D341Med (cell line): ENCODE data around the gene DNAH14.
A peak's percentile ranks its signal among the peaks of the same experiment; 100 is the strongest.
"Not testable (repeated sequence)": the region's sequence is repeated elsewhere in the genome, so short reads cannot be mapped to it uniquely, and the experiment has no call there.

Source experiments
- DNase-seq: peaks from one replicate; pipeline ENCODE4 v3.0.0; 2012; ENCODE audit warnings: low spot score

The DNAH14 gene

DNA sequence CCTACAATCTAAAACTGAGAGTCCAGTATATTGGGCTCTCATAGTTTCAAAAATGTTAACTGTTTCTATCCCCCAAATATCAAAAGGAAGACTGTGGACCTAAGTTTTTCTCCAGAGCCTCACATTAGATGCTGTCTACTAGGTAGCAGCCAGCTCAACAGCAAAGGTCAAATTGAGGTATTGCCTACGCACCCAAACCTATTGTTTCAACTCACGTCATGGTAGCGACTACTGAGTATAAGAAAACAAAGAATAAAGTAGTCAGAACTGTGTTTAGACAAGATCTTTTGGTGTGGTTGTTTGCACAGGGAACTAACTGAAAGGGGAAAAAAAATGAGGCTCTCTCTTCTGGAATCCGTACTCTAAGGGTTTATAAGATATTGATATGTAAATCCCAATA, 325.2 kb downstream of the DNAH14 start:
- DNase-seq, result no peak

DNA sequence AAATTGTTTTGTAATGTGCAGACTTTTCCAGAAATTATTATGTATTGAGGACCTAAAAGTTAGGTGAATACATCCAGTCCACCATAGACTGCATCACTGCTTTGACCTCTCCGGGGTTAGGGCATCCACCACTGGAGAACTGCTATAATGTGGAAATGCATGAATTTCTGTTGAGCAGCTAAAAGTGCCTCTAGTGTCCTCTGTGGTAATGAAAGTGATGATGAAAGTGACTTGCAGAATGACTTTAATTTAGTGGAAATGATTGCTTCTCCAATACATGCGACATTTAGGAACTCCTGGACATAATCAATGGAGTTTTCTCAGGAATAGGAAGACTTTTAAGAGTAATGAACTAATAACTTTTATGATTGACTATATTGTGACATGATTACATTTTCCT, 327.6 kb downstream of the DNAH14 start:
- no peak for DNase-seq

- no peak for DNase-seq
Measured at GRCh38 chr1:225258811-225259210, 329.3 kb downstream of the DNAH14 start.

GRCh38 chr1:225259542-225259941, 330.1 kb downstream of the DNAH14 start:
- no peak for DNase-seq

- no peak for DNase-seq
Measured at GRCh38 chr1:225260319-225260718, 330.8 kb downstream of the DNAH14 start.

DNA sequence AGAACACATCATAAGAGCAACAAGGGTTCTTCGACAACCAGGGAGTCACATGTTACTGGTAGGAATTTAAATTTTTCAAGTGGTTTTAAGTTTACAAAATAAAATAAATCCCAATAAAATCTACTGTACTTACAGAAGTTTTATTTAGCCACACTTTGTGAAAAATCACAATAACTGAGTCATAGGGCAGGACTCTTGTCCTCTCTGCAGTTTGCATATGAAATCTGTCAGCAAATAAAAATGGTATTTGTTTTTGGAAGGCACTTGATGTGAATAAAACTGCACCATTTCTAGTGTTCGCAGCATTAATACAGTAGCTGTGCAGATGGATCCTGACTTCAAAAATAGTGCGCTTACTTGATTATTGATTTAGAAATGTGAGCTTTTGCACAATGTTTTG, 348.0 kb downstream of the DNAH14 start:
- no peak for DNase-seq

DNA sequence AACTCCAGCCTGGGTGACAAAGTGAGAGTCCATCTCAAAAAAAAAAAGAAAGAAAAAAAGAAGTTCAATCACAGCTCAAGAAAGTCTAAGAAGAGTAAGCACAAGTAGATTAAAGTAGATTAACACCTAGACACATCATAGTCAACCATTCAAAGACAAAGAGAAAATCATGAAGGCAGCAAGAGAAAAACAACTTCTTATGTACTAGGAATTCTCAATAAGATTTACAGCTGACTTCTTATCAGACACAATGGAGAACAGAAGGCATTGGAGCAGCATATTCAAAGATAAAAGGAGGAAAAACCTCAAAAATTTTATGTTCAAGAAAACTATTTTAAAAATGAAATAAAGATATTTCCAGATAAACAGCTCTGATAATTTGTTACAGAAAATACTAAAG, 351.1 kb downstream of the DNAH14 start:
- no peak for DNase-seq

DNA sequence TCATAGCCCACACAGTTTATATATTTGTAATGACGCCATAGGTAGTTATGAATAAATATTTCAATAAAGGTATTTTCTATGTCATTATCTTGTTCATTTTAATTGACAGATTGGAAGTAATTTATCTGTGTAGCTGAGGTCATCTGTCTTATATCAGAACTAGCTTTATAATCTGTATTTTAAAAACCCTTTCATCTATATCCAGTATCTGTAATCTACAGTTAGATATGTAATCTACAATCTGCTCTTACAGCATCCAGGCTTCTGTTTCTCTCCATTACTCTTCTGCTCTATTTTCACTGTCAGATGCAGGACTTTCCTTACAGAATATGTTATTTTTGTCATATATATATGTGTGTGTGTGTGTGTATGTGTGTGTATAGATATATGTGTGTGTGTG, 360.8 kb downstream of the DNAH14 start:
- no peak for DNase-seq

DNA sequence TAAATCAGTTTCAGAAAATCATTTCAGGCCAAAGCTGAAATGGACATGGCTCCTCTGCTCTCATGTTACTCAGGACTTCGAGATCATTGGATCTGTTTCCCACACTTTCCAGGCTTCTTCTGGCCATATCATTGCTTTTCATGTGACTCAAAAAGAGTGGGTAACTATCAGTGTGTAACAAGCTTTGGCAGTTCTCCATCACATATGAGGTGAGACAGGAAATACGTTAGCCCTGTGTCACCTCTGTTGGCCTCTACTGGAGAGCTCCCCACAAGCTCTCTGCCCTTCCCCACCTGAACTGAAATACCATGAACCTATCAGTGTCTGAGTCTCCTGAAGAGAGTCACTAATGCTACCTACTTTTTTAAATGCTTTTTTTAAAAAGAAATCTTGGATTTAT, 370.1 kb downstream of the DNAH14 start:
- DNase-seq, result no peak

GRCh38 chr1:225300381-225300780, 370.9 kb downstream of the DNAH14 start:
- no peak for DNase-seq

DNA sequence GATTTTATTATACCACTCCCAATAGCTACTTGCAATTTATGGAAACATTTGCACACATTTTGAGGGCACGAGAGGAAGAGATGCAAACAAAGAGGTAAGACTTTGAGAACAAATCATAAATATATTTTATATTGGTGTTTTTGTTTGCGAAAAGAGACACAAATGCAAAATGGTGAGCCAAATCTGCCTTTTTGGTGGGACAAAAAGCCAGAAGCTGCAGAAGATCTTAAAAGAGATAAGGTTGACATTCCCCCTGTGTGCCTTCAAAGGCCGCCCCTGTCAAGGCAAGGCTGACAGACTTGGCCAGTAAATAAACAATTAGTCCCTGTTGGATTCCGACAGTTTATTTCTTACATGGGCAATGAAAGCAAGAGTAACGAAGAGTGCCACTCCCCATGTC, 375.5 kb downstream of the DNAH14 start:
- DNase-seq, result no peak

DNA sequence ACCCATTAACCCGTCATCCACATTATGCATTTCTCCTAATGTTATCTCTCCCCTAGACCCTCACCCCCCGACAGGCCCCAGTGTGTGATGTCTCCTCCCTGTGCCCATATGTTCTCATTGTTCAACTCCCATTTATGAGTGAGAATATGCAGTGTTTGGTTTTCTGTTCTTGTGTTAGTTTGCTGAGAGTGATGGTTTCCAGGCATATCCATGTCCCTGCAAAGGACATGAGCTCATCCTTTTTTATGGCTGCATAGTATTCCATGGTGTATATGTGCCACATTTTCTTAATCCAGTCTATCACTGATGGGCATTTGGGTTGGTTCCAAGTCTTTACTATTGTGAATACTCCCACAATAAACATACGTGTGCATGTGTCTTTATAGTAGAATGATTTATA, 381.1 kb downstream of the DNAH14 start:
- DNase-seq, result not testable (repeated sequence)

DNA sequence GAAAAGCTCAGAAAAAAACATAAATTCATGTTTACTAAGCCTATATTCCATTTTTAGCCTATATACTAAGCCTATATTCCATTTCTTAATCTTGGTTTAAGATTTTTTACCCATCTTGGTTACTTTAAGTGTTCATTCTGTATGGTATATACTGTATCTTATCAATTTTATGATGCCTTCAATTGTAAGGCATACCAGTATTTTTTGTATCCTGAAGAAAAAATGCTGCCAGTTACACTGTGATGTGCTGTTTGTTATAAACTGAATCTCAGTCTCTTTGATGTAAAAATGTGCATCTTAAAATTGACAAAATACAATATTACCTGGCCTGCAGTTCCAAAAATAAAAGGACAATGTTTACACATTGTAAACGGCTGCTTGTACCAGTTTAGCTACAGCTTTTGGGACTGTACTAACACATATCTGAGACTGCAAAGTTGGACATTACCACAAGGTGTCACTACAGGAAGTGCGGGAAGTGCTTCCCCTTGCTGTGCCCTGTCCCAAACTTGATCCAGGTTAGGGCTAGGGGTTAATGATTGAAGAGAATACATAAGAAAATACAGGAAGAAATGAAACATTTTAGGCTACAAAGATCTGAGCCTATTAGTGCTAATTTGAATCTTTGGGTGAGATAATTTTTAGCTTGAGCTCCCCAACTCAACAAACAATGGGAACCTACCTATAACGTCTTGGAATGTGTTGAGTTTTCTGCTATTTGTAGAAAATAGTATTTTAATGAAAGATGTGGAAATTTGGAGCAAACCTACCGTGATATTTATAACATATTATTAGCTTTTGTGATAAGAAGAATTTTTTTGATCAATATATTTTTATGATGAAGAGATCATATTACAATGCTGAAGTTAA, 389.5 kb downstream of the DNAH14 start:
- peak; percentile 78 for DNase-seq

- no peak for DNase-seq
Measured at GRCh38 chr1:225319871-225320270, 390.4 kb downstream of the DNAH14 start.

- no peak for DNase-seq
Measured at GRCh38 chr1:225321784-225322183, 392.3 kb downstream of the DNAH14 start.

DNA sequence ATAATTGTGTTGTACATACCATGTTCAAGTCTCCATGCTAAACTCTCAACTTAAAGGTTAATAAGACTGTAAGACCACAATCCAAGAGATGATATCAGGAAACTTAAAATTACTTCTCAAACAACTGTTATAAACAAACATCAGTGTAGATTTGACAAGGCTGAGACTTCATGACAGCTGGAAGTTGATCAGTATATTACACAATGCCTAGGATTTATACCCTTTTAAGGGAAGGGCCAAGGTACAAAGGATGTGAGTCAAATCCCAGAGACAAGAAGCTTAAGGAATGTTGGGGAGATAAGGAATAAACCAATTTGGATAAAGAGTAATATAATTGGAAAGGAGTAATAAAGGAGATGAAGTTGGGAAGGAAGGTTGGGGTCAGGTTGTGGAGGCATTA, 399.6 kb downstream of the DNAH14 start:
- DNase-seq, result no peak

- DNase-seq, result not testable (repeated sequence)
Measured at GRCh38 chr1:225329996-225330395, 400.5 kb downstream of the DNAH14 start.

DNA sequence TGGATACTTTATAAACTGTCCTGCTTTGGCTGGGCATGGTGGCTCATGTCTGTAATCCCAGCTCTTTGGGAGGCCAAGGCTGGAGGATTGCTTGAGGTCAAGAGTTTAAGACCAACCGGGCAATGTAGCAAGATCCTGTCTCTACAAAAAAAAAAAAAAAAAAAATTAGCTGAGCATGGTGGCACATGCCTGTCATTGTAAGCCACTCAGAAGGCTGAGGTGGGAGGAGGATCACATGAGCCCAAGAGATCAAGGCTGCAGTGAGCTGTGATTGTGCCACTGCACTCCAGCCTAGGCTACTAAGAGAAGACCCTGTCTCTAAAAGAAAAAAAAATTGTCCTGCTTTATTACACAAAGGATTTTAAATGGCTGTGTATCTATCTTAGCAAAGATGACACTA, 403.2 kb downstream of the DNAH14 start:
- DNase-seq, result no peak

DNA sequence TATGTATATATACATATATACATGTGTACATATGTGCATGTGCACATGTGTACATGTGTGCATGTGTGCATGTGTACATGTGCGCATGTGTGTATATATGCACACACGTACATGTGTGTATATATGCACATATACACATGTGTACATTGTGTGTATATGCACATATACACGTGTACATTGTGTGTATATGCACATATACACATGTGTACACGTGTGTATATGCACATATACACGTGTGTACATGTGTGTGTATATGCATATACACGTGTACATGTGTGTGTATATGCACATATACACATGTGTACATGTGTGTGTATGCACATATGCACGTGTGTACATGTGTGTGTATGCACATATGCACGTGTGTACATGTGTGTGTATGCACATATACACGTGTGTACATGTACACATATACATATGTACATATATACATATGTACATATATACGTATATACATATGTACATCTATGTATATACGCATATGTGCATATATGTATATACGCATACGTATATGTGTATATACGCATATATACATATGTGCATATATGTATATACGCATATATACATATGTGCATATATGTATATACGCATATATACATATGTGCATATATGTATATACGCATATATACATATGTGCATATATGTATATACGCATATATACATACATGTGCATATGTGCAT, 405.8 kb downstream of the DNAH14 start:
- not testable (repeated sequence) for DNase-seq

DNA sequence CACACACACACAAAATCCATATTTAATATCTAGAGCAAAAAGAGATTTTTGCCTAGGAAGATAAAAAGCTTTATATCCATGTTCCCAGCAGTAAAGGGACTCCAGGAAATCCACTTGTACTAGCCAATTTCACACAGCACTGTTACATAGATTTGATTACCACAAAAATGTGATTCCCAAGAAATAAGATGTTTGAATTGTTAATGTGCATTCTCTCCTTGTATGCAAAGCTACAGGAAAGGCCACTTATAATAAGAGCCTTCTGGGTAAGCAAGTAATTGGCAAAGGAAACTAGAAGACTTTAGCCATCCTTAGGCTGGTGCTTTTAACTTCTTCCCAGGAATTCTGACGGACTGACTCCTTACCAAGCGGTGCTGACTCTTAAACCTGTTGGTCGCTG, 409.1 kb downstream of the DNAH14 start:
- DNase-seq, result no peak

GRCh38 chr1:225341642-225342041, 412.2 kb downstream of the DNAH14 start:
- no peak for DNase-seq

DNA sequence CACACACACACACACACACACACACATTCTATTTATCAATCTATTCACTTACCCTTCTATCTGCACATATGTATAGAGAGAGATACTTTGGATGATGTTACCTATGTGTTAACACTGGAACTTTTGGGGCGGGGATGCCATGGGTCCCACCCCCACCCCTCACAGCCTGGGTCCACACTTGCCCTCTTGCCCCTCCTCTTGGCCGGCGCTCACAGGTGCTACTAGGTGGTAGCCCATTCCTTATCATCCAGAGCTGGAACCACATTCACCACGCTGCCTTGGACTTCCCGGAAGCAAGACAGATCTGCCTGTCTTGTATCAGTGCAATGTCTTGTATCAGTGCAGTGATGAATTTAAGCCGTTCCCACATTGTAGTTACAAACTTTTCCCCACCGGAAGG, 413.2 kb downstream of the DNAH14 start:
- no peak for DNase-seq

DNA sequence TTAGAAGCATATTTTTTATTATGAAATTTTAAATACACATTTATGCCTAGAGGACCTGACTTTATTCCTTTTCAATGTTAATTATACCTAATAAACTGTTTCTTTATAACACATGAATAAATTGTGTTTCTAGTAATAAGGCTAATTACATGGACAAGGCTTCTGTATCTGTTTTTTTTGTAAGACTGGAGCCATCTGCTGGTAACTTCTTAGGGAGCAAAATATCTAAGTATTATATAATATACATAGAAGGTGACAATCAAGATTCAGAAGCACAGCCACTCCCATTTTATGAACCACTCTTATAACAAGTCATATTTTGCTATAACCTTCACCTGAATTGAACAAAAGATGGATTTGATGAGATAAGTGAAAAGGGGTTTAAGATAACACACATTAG, 414.1 kb downstream of the DNAH14 start:
- DNase-seq, result no peak
